Measurements from ENCODE around the gene BAD.

GRCh38 chr11:64237484-64237951, 46.9 kb downstream of the BAD start:
- TF ChIP-seq CTCF (IDR thresholded peaks at IDR 0.05; ENCODE audit: low read length) = no peak
- no peak for TF ChIP-seq EZH2phosphoT487 (IDR thresholded peaks at IDR 0.05; ENCODE audit: low read length)

Measured in MM.1S (cell line).